Prostate gland (tissue), 2 donors: ENCODE data around the gene PTPRS.

ENCODE experiments used
- CTCF ChIP-seq, 4 experiments: fragments of 200-600 bp in 2 of 4; fragments of 450-650 bp in 2 of 4; sonication (generic) in 2 of 4; IDR thresholded peaks; 1 replicate in 3 of 4; 2 replicates in 1 of 4; pipeline ENCODE4 v1.5.1; 2016 to 2019; ENCODE audit warnings: antibody characterized with exemption in 4 of 4, mild to moderate bottlenecking in 2 of 4, moderate library complexity in 2 of 4
- POLR2A ChIP-seq: fragments of 450-650 bp; IDR thresholded peaks from one replicate; pipeline ENCODE4 v1.6.1; 2016; ENCODE audit warnings: antibody characterized with exemption, mild to moderate bottlenecking

DNA sequence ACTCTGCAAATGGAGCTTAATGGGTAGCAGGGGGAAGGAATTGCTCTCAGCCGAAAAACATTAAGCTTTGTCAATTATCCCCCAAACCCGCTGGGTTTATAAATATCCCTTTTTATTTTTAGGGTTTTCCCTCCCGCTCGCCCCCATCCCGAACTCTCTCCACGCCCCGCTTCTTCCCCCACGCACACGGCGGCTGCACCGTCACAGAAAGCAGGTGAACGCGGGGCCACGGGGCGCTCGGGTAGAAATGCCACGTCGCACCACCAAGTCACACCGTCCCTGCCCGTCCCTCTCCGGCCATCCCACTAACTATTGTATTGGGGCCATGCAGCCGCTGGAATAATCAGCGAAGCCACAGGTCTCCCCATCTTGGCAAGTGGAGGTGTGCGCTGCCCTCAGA lies 3.5 kb downstream of the PTPRS start:
- no peak for TF ChIP-seq CTCF (IDR thresholded peaks at IDR 0.05)
- TF ChIP-seq POLR2A: no peak
